NOMO-1 treated with DMSO at 0.1 percent for 48 hours (cell line): ENCODE data around the gene COTL1.
A peak's percentile ranks its signal among the peaks of the same experiment; 100 is the strongest.

Source experiments
- DNase-seq: peaks from one replicate; lab custom pipeline; 2025; ENCODE audit not compliant: unreplicated experiment; lab: John Stamatoyannopoulos, UW

Gene COTL1

DNA sequence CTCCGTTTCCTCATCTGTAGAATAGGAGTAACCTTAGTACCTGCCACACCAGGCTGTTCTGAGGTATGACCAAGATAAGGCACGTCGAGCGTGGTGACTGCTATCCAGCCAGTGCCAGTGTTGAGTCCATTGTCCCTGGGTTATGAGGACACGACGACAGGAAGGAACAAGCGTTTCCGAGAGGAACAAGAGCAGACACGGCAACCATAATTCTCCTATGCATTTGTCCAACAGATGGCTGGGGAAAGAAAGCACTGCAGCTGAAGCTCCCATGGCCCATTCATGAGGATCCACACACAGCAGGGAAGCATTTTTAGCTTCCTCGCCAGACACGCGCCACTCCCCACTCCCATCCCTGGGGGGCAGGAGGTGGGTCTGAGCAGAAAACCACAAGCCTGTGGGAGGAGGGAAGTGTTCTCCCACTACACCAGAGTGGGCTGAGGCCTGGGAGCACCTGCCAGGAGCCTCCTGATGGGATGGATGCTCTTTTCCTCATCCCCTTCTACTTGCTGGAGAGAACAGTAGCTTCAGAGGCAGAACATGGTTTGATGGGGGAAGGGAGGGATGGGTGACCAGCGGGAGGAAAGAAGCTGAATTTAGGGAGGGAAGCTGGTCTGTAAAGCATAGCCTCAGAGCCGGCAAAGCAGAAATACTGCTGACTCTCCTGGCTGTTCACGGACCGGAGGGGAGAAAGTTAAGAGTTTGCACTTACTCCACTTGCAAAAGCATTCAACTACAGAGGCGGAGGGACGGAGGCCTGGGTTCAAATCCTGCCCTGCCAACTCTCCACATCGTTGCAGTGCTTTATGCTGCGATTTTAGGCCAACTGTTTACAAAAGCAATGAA, 2.7 kb downstream of the COTL1 start:
- DNase-seq = no peak

- DNase-seq = no peak
These were observed 3.3 kb downstream of the COTL1 start for GRCh38 chr16:84614623-84614967.

DNA sequence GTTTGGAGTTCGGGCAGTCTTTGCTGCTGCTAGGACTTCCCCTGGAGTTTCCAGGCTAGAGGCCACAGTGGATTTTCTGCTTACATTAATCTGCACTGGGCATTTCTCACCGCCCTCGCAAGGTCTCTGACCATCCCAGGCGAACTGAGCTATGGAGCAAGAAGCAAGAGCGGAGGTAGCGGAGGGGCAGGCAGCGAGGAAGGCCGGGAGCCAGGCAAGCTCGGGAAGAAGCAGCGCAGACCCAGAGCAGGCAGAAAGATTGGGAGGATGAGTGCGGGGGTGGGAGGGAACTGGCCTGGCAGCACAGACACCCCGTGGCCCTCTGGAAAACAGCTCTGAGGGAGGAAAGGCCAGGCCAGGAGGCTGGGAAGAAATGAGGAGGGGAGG, 3.8 kb downstream of the COTL1 start:
- no peak for DNase-seq

DNA sequence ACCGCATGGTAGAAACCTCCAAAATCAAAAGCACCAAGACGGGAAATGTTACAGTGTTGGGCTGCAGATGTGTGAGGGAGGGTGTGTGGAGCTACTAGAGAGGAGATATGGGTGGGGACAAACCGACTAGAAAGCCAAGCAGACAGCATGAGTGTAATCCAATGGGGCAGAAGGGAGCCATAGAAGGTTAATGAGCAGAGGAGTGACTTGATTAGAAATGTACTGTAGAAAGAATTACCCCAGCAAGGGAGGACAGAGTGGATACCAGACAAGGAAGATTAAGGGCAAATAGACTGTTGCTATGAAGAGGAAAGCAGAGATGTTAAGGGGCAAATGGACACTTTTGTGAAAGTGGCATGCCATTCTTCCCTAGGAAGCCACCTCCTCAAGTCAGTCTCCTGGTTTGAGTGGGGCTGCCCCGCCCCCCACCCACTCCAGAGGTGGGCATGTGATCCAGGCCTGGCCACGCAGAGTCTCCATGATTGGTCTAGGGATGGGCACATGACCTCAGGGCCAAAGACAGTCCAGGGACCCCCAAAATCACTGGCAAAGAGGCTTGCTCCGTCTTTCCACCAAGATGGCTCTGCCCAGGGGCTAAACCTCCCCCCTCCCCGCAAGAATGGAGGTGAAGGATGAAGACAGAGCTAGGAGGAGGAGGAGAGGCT, 4.3 kb downstream of the COTL1 start:
- DNase-seq = no peak

DNA sequence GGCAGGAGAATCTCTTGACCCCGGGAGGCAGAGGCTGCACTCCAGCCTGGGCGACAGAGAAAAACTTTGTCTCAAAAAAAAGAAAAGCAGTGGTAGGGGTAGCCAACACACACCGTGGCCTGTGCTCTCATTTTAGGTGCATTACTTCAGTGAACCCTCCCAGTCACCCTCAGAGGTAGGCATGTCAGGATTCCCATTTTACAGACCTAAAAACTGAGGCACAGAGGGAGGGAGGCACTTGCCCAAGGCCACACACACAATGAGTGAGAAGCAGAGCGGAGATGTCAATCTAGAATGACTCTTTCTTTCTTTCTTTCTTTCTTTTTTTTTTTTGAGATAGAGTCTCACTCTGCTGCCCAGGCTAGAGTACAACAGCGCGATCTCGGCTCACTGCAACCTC, 5.2 kb downstream of the COTL1 start:
- DNase-seq = no peak

- DNase-seq = no peak
These were observed 6.8 kb downstream of the COTL1 start for GRCh38 chr16:84611041-84611440.

GRCh38 chr16:84610376-84610775, 7.5 kb downstream of the COTL1 start:
- DNase-seq = no peak

- DNase-seq = no peak
These were observed 8.2 kb downstream of the COTL1 start for GRCh38 chr16:84609563-84610177.

DNA sequence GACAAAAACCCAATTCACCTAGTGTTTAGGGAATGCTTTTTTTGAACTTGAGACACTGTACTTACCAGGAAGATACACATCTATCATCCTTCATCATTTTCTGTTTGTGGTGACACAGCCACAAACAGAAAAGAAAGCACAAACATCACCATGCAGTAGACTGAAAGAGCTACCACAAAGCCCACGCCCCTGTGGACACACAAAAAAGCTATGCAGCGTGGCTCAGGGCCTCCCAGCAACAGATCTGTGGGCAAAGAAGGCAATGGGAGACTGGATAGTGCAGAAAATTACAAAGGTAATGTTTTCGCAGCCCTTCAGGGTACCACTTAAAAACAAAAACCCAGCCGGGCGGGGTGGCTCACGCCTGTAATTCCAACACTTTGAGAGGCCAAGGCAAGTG, 9.6 kb downstream of the COTL1 start:
- no peak for DNase-seq

GRCh38 chr16:84607694-84608093, 10.2 kb downstream of the COTL1 start:
- DNase-seq = peak; percentile 98

DNA sequence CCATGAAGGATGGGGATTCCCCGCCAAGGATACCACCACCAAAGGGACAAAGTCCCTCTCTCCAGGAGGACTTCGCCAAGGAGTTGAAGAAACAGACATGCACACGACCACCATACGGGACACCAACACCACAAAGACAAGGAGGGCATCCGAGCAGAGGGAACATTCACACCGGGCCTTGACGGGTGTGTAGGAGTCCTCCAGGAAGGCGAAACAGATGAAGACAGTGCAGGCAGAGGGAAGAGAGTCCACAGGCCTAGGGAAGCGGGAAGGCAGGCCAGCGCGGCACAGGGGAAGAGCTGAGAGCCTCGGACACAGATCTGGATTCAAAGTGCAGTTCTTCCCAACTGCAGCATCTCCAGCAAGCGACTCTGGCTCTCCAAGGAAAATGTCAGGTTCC, 10.8 kb downstream of the COTL1 start:
- no peak for DNase-seq

- no peak for DNase-seq
These were observed 11.6 kb downstream of the COTL1 start for GRCh38 chr16:84606081-84606875.

- DNase-seq = no peak
These were observed 12.5 kb downstream of the COTL1 start for GRCh38 chr16:84605339-84605848.

- no peak for DNase-seq
These were observed 13.3 kb downstream of the COTL1 start for GRCh38 chr16:84604477-84605013.

DNA sequence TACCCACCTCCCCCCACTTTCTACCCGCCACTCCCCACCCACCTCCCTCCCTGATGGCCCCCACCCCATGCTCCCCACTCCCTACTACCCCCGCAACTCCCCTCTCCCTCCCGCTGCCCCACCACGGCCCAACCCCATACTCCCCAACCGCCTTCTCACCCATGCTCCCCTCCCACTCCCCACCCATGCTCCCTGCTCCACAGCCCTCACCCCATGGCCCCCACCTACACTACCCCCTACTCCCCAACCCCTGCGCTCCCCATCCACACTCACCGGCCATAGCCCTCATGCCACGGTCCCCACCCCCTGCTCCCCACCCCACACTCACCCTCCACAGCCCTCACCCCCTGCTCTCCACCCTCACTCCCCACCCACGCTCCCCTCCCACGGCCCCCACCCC, 13.9 kb downstream of the COTL1 start:
- DNase-seq = no peak

- peak; percentile 47 for DNase-seq
These were observed 14.6 kb downstream of the COTL1 start for GRCh38 chr16:84603140-84603816.

- peak; percentile 93 for DNase-seq
These were observed 17.3 kb downstream of the COTL1 start for GRCh38 chr16:84600343-84601229.

- DNase-seq = peak; percentile 97
These were observed 18.2 kb downstream of the COTL1 start for GRCh38 chr16:84599521-84600202.

- DNase-seq = no peak
These were observed 19.5 kb downstream of the COTL1 start for GRCh38 chr16:84598360-84598759.
